Nephron (organoid): ENCODE measurements around the gene TMEM126B.
"Not testable (repeated sequence)": the region's sequence is repeated elsewhere in the genome, so short reads cannot be mapped to it uniquely, and the experiment has no call there.

ENCODE experiments used
- H3K27ac Mint-ChIP-seq, 3 experiments: 2 replicates each; pipeline ENCODE4 v1.8.0; 2020; ENCODE audit warnings: mixed read lengths in 3 of 3, mild to moderate bottlenecking in 2 of 3, moderate library complexity in 1 of 3
- H3K27me3 Mint-ChIP-seq: 2 replicates; pipeline ENCODE4 v1.8.0; 2021; ENCODE audit warnings: low read depth, mild to moderate bottlenecking, moderate library complexity, mixed read lengths
- H3K36me3 Mint-ChIP-seq: 2 replicates; pipeline ENCODE4 v1.8.0; 2020; ENCODE audit warnings: low read depth, mixed read lengths
- H3K4me1 Mint-ChIP-seq: 2 replicates; pipeline ENCODE4 v1.8.0; 2020; ENCODE audit warnings: mixed read lengths
- H3K4me3 Mint-ChIP-seq, 3 experiments: 2 replicates each; pipeline ENCODE4 v1.8.0; 2020; ENCODE audit warnings: mild to moderate bottlenecking in 3 of 3, mixed read lengths in 3 of 3, moderate library complexity in 2 of 3
- H3K9me3 Mint-ChIP-seq: 2 replicates; pipeline ENCODE4 v1.8.0; 2020; ENCODE audit warnings: mixed read lengths
- CTCF ChIP-seq, 3 experiments: fragments of 200-600 bp; sonication (generic); IDR thresholded peaks; one replicate each; pipeline ENCODE4 v1.5.0; 2021; ENCODE audit warnings: antibody characterized with exemption in 3 of 3; ENCODE audit not compliant: unreplicated experiment in 3 of 3

TMEM126B gene

GRCh38 chr11:85596886-85597285, 31.5 kb upstream of the TMEM126B start:
- no peaks in the 10 kb centered on the region for H3K9me3 Mint-ChIP-seq
- no peak overlapping the region for H3K27ac Mint-ChIP-seq

GRCh38 chr11:85599083-85599482, 29.3 kb upstream of the TMEM126B start:
- Mint-ChIP-seq H3K9me3 (no peaks in the 10 kb centered on the region), H3K27ac (peak overlapping the region in 2 of 3 experiments; percentile 1 to 23), H3K4me1 (peaks cover 5% of the 10 kb centered on the region), H3K36me3 (no peaks in the 10 kb centered on the region), H3K4me3 (peak overlapping the region in 1 of 3 experiments; percentile 6), H3K27me3 (peaks cover 5% of the 10 kb centered on the region)
- no peak for TF ChIP-seq CTCF (IDR thresholded peaks at IDR 0.05; ENCODE audit: unreplicated experiment in 3 of 3)

More at GRCh38 chr11:85596886-85597285, 31.5 kb upstream of the TMEM126B start:
- H3K36me3 Mint-ChIP-seq = no peaks in the 10 kb centered on the region
- no peaks in the 10 kb centered on the region for H3K27me3 Mint-ChIP-seq
- no peak for TF ChIP-seq CTCF (IDR thresholded peaks at IDR 0.05; ENCODE audit: unreplicated experiment in 3 of 3)
- H3K4me3 Mint-ChIP-seq = no peak overlapping the region
- peaks cover 5% of the 10 kb centered on the region for H3K4me1 Mint-ChIP-seq

GRCh38 chr11:85602526-85603213, 25.7 kb upstream of the TMEM126B start:
- H3K4me3 Mint-ChIP-seq = no peak overlapping the region
- TF ChIP-seq CTCF (IDR thresholded peaks at IDR 0.05; ENCODE audit: unreplicated experiment in 3 of 3) = no peak
- H3K27me3 Mint-ChIP-seq = peaks cover 5% of the 10 kb centered on the region
- H3K27ac Mint-ChIP-seq = no peak overlapping the region
- H3K4me1 Mint-ChIP-seq = peaks cover 5% of the 10 kb centered on the region
- no peaks in the 10 kb centered on the region for H3K9me3 Mint-ChIP-seq
- H3K36me3 Mint-ChIP-seq = no peaks in the 10 kb centered on the region

- Mint-ChIP-seq H3K36me3 (no peaks in the 10 kb centered on the region), H3K4me3 (no peak overlapping the region), H3K4me1 (peaks cover 5% of the 10 kb centered on the region), H3K27me3 (peaks cover 5% of the 10 kb centered on the region), H3K9me3 (no peaks in the 10 kb centered on the region), H3K27ac (no peak overlapping the region)
- TF ChIP-seq CTCF (IDR thresholded peaks at IDR 0.05; ENCODE audit: unreplicated experiment in 3 of 3) = no peak
Observed at GRCh38 chr11:85603220-85603619, 25.2 kb upstream of the TMEM126B start.

GRCh38 chr11:85606237-85606636, 22.2 kb upstream of the TMEM126B start:
- not testable (repeated sequence) for H3K4me3 Mint-ChIP-seq, H3K36me3 Mint-ChIP-seq, H3K27me3 Mint-ChIP-seq, H3K4me1 Mint-ChIP-seq, H3K9me3 Mint-ChIP-seq, H3K27ac Mint-ChIP-seq

- H3K4me3 Mint-ChIP-seq, H3K4me1 Mint-ChIP-seq, H3K9me3 Mint-ChIP-seq, H3K27me3 Mint-ChIP-seq, H3K27ac Mint-ChIP-seq, H3K36me3 Mint-ChIP-seq: not testable (repeated sequence)
Observed at GRCh38 chr11:85608621-85609020, 19.8 kb upstream of the TMEM126B start.

- not testable (repeated sequence) for H3K9me3 Mint-ChIP-seq, H3K4me1 Mint-ChIP-seq, H3K4me3 Mint-ChIP-seq, H3K27me3 Mint-ChIP-seq, H3K36me3 Mint-ChIP-seq, H3K27ac Mint-ChIP-seq
Observed at GRCh38 chr11:85609286-85609685, 19.1 kb upstream of the TMEM126B start.

- not testable (repeated sequence) for H3K36me3 Mint-ChIP-seq, H3K27me3 Mint-ChIP-seq, H3K4me1 Mint-ChIP-seq, H3K27ac Mint-ChIP-seq, H3K9me3 Mint-ChIP-seq, H3K4me3 Mint-ChIP-seq
Observed at GRCh38 chr11:85611643-85612042, 16.8 kb upstream of the TMEM126B start.
